CD4-positive, alpha-beta T cell treated with Interleukin-21 for 1 hour (primary cell): Measurements from ENCODE around the gene ZNF609.
A peak's percentile ranks its signal among the peaks of the same experiment; 100 is the strongest.

Source experiments
- DNase-seq: peaks from one replicate; pipeline ENCODE4 v3.0.0-alpha.2; 2020

Gene ZNF609

GRCh38 chr15:64701482-64702184 is 241.3 kb downstream of the ZNF609 start:
- DNase-seq = no peak

GRCh38 chr15:64702816-64703631 is 242.6 kb downstream of the ZNF609 start:
- DNase-seq = peak; percentile 95

GRCh38 chr15:64703632-64703959 is 243.2 kb downstream of the ZNF609 start:
- no peak for DNase-seq

GRCh38 chr15:64705006-64705405 is 244.6 kb downstream of the ZNF609 start:
- no peak for DNase-seq

- no peak for DNase-seq
Observed at GRCh38 chr15:64706011-64706911, 245.9 kb downstream of the ZNF609 start.

GRCh38 chr15:64710676-64711428 is 250.5 kb downstream of the ZNF609 start:
- DNase-seq = no peak

GRCh38 chr15:64712353-64712752 is 252.0 kb downstream of the ZNF609 start:
- no peak for DNase-seq

GRCh38 chr15:64713592-64713991 is 253.2 kb downstream of the ZNF609 start:
- DNase-seq = no peak

GRCh38 chr15:64716452-64716851 is 256.1 kb downstream of the ZNF609 start:
- DNase-seq = no peak

GRCh38 chr15:64717130-64717529 is 256.8 kb downstream of the ZNF609 start:
- no peak for DNase-seq

- DNase-seq = no peak
Observed at GRCh38 chr15:64717735-64718495, 257.5 kb downstream of the ZNF609 start.

GRCh38 chr15:64720188-64720587 is 259.8 kb downstream of the ZNF609 start:
- no peak for DNase-seq

- no peak for DNase-seq
Observed at GRCh38 chr15:64730151-64730550, 269.8 kb downstream of the ZNF609 start.

GRCh38 chr15:64731012-64731804 is 270.8 kb downstream of the ZNF609 start:
- peak; percentile 85 for DNase-seq

GRCh38 chr15:64731805-64732151 is 271.4 kb downstream of the ZNF609 start:
- DNase-seq = no peak

GRCh38 chr15:64732156-64732860 is 271.9 kb downstream of the ZNF609 start:
- no peak for DNase-seq
